ENCODE results near the gene AOPEP.
"Not testable (repeated sequence)": the region's sequence is repeated elsewhere in the genome, so short reads cannot be mapped to it uniquely, and the experiment has no call there.

The AOPEP gene

GRCh38 chr9:95017661-95018060 lies 291.2 kb downstream of the AOPEP start:
- no peak for DNase-seq (ENCODE audit: low spot score)

GRCh38 chr9:95018099-95018936 lies 291.8 kb downstream of the AOPEP start:
- DNase-seq (ENCODE audit: low spot score), result no peak

- not testable (repeated sequence) for DNase-seq (ENCODE audit: low spot score)
Observed at GRCh38 chr9:95020644-95021043, 294.1 kb downstream of the AOPEP start.

- DNase-seq (ENCODE audit: low spot score), result no peak
Observed at GRCh38 chr9:95021166-95021886, 294.8 kb downstream of the AOPEP start.

- no peak for DNase-seq (ENCODE audit: low spot score)
Observed at GRCh38 chr9:95022657-95023056, 296.2 kb downstream of the AOPEP start.

- no peak for DNase-seq (ENCODE audit: low spot score)
Observed at GRCh38 chr9:95023217-95024003, 296.9 kb downstream of the AOPEP start.

- DNase-seq (ENCODE audit: low spot score), result no peak
Observed at GRCh38 chr9:95024097-95024671, 297.7 kb downstream of the AOPEP start.

GRCh38 chr9:95025213-95026147 lies 299.0 kb downstream of the AOPEP start:
- peak; percentile 39 for DNase-seq (ENCODE audit: low spot score)

GRCh38 chr9:95026148-95026524 lies 299.6 kb downstream of the AOPEP start:
- no peak for DNase-seq (ENCODE audit: low spot score)

- no peak for DNase-seq (ENCODE audit: low spot score)
Observed at GRCh38 chr9:95027914-95028852, 301.7 kb downstream of the AOPEP start.

- DNase-seq (ENCODE audit: low spot score), result no peak
Observed at GRCh38 chr9:95028853-95029219, 302.3 kb downstream of the AOPEP start.

- DNase-seq (ENCODE audit: low spot score), result no peak
Observed at GRCh38 chr9:95029288-95029687, 302.8 kb downstream of the AOPEP start.

GRCh38 chr9:95029720-95030119 lies 303.2 kb downstream of the AOPEP start:
- no peak for DNase-seq (ENCODE audit: low spot score)

- DNase-seq (ENCODE audit: low spot score), result no peak
Observed at GRCh38 chr9:95030344-95030743, 303.8 kb downstream of the AOPEP start.

GRCh38 chr9:95030920-95031642 lies 304.6 kb downstream of the AOPEP start:
- no peak for DNase-seq (ENCODE audit: low spot score)

GRCh38 chr9:95031711-95032461 lies 305.4 kb downstream of the AOPEP start:
- DNase-seq (ENCODE audit: low spot score), result no peak

GRCh38 chr9:95032580-95033341 lies 306.3 kb downstream of the AOPEP start:
- no peak for DNase-seq (ENCODE audit: low spot score)

- no peak for DNase-seq (ENCODE audit: low spot score)
Observed at GRCh38 chr9:95035846-95036245, 309.3 kb downstream of the AOPEP start.
